ENCODE data around the gene GPN2.
"Not testable (repeated sequence)": the region's sequence is repeated elsewhere in the genome, so short reads cannot be mapped to it uniquely, and the experiment has no call there.

DNA sequence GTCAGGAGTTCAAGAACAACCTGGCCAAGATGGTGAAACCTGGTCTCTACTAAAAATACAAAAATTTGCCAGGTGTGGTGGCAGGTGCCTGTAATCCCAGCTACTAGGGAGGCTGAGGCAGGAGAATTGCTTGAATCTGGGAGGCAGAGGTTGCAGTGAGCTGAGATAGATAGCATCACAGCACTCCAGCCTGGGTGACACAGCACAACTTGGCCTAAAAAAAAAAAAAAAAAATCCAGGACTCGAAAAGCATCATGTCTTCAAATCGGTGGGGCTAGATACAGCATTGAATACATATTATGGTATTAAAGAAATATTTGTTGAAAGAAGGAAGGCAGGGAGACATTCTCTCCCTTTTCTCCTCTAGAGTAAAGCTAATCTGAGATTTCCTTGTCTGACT is 17.0 kb downstream of the GPN2 start:
- not testable (repeated sequence) for TF ChIP-seq POLR2A (IDR thresholded peaks at IDR 0.05)
- TF ChIP-seq, protein P1, sequence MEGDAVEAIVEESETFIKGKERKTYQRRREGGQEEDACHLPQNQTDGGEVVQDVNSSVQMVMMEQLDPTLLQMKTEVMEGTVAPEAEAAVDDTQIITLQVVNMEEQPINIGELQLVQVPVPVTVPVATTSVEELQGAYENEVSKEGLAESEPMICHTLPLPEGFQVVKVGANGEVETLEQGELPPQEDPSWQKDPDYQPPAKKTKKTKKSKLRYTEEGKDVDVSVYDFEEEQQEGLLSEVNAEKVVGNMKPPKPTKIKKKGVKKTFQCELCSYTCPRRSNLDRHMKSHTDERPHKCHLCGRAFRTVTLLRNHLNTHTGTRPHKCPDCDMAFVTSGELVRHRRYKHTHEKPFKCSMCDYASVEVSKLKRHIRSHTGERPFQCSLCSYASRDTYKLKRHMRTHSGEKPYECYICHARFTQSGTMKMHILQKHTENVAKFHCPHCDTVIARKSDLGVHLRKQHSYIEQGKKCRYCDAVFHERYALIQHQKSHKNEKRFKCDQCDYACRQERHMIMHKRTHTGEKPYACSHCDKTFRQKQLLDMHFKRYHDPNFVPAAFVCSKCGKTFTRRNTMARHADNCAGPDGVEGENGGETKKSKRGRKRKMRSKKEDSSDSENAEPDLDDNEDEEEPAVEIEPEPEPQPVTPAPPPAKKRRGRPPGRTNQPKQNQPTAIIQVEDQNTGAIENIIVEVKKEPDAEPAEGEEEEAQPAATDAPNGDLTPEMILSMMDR (IDR thresholded peaks at IDR 0.05), result not testable (repeated sequence)

Measured in right lobe of liver (tissue), 4 donors.